ENCODE data around the gene OAS1.
"Not testable (repeated sequence)": the region's sequence is repeated elsewhere in the genome, so short reads cannot be mapped to it uniquely, and the experiment has no call there.

The OAS1 gene

GRCh38 chr12:112913038-112913688 is 6.4 kb downstream of the OAS1 start:
- DNase-seq (ENCODE audit: low spot score) = no peak
- TF ChIP-seq CTCF (IDR thresholded peaks at IDR 0.05; ENCODE audit: extremely low read depth, missing control alignments) = no peak

- not testable (repeated sequence) for DNase-seq (ENCODE audit: low spot score)
These were observed 7.1 kb downstream of the OAS1 start for GRCh38 chr12:112913888-112914287.

- TF ChIP-seq CTCF (IDR thresholded peaks at IDR 0.05; ENCODE audit: extremely low read depth, missing control alignments) = no peak
- DNase-seq (ENCODE audit: low spot score) = no peak
These were observed 9.5 kb downstream of the OAS1 start for GRCh38 chr12:112916270-112916669.

GRCh38 chr12:112919121-112919520 is 12.4 kb downstream of the OAS1 start:
- TF ChIP-seq CTCF (IDR thresholded peaks at IDR 0.05; ENCODE audit: extremely low read depth, missing control alignments) = no peak
- DNase-seq (ENCODE audit: low spot score) = no peak

GRCh38 chr12:112924986-112925385 is 18.2 kb downstream of the OAS1 start:
- DNase-seq (ENCODE audit: low spot score) = no peak
- no peak for TF ChIP-seq CTCF (IDR thresholded peaks at IDR 0.05; ENCODE audit: extremely low read depth, missing control alignments)

GRCh38 chr12:112926416-112927033 is 19.8 kb downstream of the OAS1 start:
- not testable (repeated sequence) for DNase-seq (ENCODE audit: low spot score)

- DNase-seq (ENCODE audit: low spot score) = no peak
- no peak for TF ChIP-seq CTCF (IDR thresholded peaks at IDR 0.05; ENCODE audit: extremely low read depth, missing control alignments)
These were observed 20.7 kb downstream of the OAS1 start for GRCh38 chr12:112927475-112927874.

GRCh38 chr12:112927925-112928324 is 21.2 kb downstream of the OAS1 start:
- no peak for DNase-seq (ENCODE audit: low spot score)
- TF ChIP-seq CTCF (IDR thresholded peaks at IDR 0.05; ENCODE audit: extremely low read depth, missing control alignments) = no peak
